SJCRH30 (cell line): ENCODE measurements around the gene MDP1. TPM values are rescaled to one million over a fixed set of nuclear protein-coding genes. Genes with fewer than 3 reads are reported as not detected.
"Not testable (repeated sequence)": the region's sequence is repeated elsewhere in the genome, so short reads cannot be mapped to it uniquely, and the experiment has no call there.

Experiments used
- DNase-seq, 2 experiments: peaks; one replicate each; pipeline ENCODE4 v3.0.0-alpha.2; 2015 to 2020
- H3K27ac ChIP-seq: fragments of 250-450 bp; sonication (Bioruptor Pico); 2 replicates; pipeline ENCODE4 v1.5.1; 2020; ENCODE audit warnings: mild to moderate bottlenecking, moderate library complexity
- H3K27me3 ChIP-seq: fragments of 250-450 bp; sonication (Bioruptor Pico); 2 replicates; pipeline ENCODE4 v1.5.1; 2020; ENCODE audit warnings: mild to moderate bottlenecking, moderate library complexity
- H3K36me3 ChIP-seq: fragments of 250-450 bp; sonication (Bioruptor Pico); 2 replicates; pipeline ENCODE4 v1.5.1; 2020; ENCODE audit warnings: mild to moderate bottlenecking, moderate library complexity
- H3K4me1 ChIP-seq: fragments of 250-450 bp; sonication (Bioruptor Pico); 2 replicates; pipeline ENCODE4 v1.5.1; 2020; ENCODE audit warnings: mild to moderate bottlenecking, moderate library complexity
- H3K4me3 ChIP-seq: fragments of 250-450 bp; sonication (Bioruptor Pico); 2 replicates; pipeline ENCODE4 v1.5.1; 2020; ENCODE audit warnings: mild to moderate bottlenecking, moderate library complexity
- H3K9me3 ChIP-seq: fragments of 250-450 bp; sonication (Bioruptor Pico); replicated peaks from 2 replicates; pipeline ENCODE4 v1.5.1; 2020; ENCODE audit warnings: mild to moderate bottlenecking, moderate library complexity
- total RNA-seq: library from RNA; depleted of rRNA; stranded (reverse); fragments of >200 nt; shearing (Covaris generic); gene quantifications from 2 replicates; pipeline ENCODE4 v1.2.3, GENCODE V29; 2014

The MDP1 gene
- total RNA-seq, 1 experiment from 2014 or later: 27.7 TPM

- Histone ChIP-seq H3K9me3 (no peaks in the 10 kb centered on the region; the same call in 1 of the 2 replicates), H3K27ac (no peak overlapping the region), H3K4me1 (no peaks in the 10 kb centered on the region), H3K4me3 (no peak overlapping the region), H3K36me3 (peaks cover 39% of the 10 kb centered on the region), H3K27me3 (no peaks in the 10 kb centered on the region)
- DNase-seq: no peak
These were observed 11.4 kb downstream of the MDP1 start for GRCh38 chr14:24204163-24205146.

DNA sequence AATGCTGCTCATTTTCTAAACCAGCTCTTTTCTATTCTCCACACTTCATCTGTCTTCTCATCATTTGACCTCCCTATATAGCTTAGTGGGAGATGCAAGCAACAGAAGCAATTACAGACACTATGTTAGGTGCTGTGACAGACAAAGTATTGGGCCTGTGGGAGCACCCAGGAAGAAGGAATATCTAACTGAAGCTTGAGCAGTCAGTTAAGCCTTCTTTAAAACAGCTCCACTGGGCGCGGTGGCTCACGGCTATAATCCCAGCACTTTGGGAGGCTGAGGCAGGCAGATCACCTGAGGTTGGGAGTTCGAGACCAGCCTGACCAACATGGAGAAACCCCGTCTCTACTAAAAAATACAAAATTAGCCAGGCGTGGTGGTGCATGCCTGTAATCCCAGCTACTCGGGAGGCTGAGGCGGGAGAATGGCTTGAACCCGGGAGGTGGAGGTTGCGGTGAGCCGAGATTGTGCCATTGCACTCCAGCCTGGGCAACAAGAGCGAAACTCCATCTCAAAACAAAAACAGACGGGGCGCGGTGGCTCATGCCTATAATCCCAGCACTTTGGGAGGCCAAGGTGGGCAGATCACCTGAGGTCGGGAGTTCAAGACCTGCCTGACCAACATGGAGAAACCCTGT is 12.5 kb downstream of the MDP1 start:
- DNase-seq, H3K27ac ChIP-seq, H3K4me3 ChIP-seq, H3K9me3 ChIP-seq, H3K4me1 ChIP-seq, H3K27me3 ChIP-seq: not testable (repeated sequence)
- peaks cover 37% of the 10 kb centered on the region for H3K36me3 ChIP-seq

DNA sequence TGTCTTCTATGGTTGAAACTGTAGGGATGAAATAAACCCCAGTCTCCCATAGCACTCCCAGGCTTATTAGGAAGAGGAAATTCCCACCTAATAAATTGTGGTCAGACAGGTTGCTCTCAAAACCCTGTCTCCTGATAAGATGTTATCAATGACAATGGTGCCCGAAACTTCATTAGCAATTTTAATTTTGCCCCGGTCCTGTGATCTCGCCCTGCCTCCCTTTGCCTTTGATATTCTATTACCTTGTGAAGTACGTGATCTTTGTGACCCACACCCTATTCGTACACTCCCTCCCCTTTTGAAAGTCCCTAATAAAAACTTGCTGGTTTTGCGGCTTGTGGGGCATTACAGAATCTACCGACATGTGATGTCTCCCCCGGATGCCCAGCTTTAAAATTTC is 13.3 kb downstream of the MDP1 start:
- not testable (repeated sequence) for H3K9me3 ChIP-seq, H3K4me1 ChIP-seq, H3K27me3 ChIP-seq, H3K4me3 ChIP-seq, DNase-seq, H3K27ac ChIP-seq
- peaks cover 30% of the 10 kb centered on the region for H3K36me3 ChIP-seq

- H3K27ac ChIP-seq: no peak overlapping the region
- H3K36me3 ChIP-seq: peaks cover 22% of the 10 kb centered on the region; the same call in 1 of the 2 replicates
- 0 out of 2 replicates have a peak, but pooled peaks cover 5% of the 10 kb centered on the region for H3K4me1 ChIP-seq
- no peak for DNase-seq
- H3K4me3 ChIP-seq: no peak overlapping the region
- H3K9me3 ChIP-seq: no peaks in the 10 kb centered on the region; the same call in 1 of the 2 replicates
- no peaks in the 10 kb centered on the region for H3K27me3 ChIP-seq
These were observed 16.9 kb downstream of the MDP1 start for GRCh38 chr14:24198814-24199524.

DNA sequence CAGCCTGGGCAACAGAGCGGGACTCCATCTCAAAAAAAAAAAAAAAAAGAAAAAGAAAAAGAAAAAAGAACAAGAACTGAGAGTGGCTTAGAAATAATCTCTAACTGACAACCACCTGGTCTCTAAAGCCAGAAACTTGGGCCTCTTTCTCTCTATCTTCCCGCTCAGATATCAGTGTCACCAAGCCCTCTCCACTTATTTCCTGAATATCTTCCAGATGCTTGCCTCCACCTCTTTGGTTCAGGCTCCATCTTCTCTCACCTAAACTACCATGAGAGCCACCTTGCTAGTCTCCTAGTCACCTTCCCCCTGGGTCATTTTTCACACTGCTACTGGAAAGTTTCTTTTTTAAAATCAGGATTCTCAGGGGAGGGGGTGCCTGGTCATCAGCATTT is 18.8 kb downstream of the MDP1 start:
- no peak overlapping the region for H3K27ac ChIP-seq
- no peaks in the 10 kb centered on the region; the same call in 1 of the 2 replicates for H3K9me3 ChIP-seq
- H3K36me3 ChIP-seq: peaks cover 25% of the 10 kb centered on the region
- no peak for DNase-seq
- H3K4me3 ChIP-seq: no peak overlapping the region
- H3K4me1 ChIP-seq: 0 out of 2 replicates have a peak, but pooled peaks cover 5% of the 10 kb centered on the region
- H3K27me3 ChIP-seq: no peaks in the 10 kb centered on the region

- Histone ChIP-seq H3K4me1 (0 out of 2 replicates have a peak, but pooled peaks cover 5% of the 10 kb centered on the region), H3K9me3 (no peaks in the 10 kb centered on the region), H3K36me3 (peaks cover 20% of the 10 kb centered on the region), H3K27me3 (no peaks in the 10 kb centered on the region), H3K27ac (peak overlapping the region; percentile 99), H3K4me3 (peak overlapping the region; percentile 89)
- no peak for DNase-seq
These were observed 19.5 kb downstream of the MDP1 start for GRCh38 chr14:24196071-24197055.

DNA sequence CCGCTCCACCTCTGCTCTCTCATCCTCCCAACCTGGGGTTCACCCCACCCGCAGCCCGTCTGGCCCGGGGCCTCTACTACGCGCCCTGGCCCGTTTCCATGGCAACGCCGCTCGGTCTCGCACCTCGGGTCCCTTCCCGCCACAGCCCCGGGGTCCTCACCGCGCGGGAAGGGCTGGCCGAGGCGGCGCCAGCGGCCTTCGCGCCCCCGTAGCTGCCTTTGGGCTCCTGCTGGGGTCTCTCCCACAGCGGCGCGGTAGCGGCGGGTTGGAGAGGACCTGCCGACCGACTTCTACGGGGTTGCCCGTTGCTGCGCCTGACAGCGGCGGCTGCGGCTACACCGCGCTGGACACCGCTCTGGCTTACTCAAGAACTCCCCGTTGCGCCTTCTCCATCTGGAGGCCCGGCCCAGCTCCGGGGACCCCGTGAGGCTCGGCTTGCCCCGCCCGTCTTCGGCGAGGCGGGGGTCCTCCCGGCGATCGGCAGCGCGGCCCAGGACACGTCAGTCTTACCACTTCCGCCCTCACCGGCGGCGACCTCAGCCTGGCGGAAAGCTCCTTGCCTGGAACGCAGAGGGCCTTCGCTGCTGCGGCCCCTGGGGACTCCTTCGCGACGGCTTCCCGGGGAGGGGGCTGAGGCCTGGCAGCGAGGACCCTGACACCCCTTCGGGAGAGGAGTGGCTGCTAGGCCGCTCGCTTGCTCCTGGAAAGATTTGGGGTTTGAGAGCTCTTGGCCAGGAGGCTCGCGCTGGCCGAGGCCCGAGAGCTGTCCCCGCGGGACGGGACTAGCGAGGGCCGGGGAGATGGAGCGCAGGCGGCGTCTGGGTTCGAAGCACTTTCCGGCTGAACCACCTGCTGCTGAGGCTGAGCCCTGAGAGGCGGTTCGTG is 20.4 kb downstream of the MDP1 start, which contains the start of gene TM9SF1:
Gene TM9SF1, minus strand, starts transcription at position 256 of the 885 bp plus-strand sequence. CDS start 422 bp downstream, outside the sequence.
- no peaks in the 10 kb centered on the region for H3K27me3 ChIP-seq
- H3K36me3 ChIP-seq: peaks cover 15% of the 10 kb centered on the region
- H3K9me3 ChIP-seq: no peaks in the 10 kb centered on the region
- H3K27ac ChIP-seq: peak within 1 kb of the TSS; percentile 99
- peak; percentile 89 to 90 for DNase-seq
- peak within 1 kb of the TSS; percentile 89 for H3K4me3 ChIP-seq
- H3K4me1 ChIP-seq: 0 out of 2 replicates have a peak, but pooled peaks cover 5% of the 10 kb centered on the region

GRCh38 chr14:24194873-24195185 is 21.0 kb downstream of the MDP1 start:
- DNase-seq: no peak
- Histone ChIP-seq H3K4me3 (peak overlapping the region; percentile 89), H3K27ac (peak overlapping the region; percentile 99), H3K27me3 (no peaks in the 10 kb centered on the region), H3K36me3 (peaks cover 11% of the 10 kb centered on the region), H3K4me1 (0 out of 2 replicates have a peak, but pooled peaks cover 5% of the 10 kb centered on the region), H3K9me3 (no peaks in the 10 kb centered on the region)

DNA sequence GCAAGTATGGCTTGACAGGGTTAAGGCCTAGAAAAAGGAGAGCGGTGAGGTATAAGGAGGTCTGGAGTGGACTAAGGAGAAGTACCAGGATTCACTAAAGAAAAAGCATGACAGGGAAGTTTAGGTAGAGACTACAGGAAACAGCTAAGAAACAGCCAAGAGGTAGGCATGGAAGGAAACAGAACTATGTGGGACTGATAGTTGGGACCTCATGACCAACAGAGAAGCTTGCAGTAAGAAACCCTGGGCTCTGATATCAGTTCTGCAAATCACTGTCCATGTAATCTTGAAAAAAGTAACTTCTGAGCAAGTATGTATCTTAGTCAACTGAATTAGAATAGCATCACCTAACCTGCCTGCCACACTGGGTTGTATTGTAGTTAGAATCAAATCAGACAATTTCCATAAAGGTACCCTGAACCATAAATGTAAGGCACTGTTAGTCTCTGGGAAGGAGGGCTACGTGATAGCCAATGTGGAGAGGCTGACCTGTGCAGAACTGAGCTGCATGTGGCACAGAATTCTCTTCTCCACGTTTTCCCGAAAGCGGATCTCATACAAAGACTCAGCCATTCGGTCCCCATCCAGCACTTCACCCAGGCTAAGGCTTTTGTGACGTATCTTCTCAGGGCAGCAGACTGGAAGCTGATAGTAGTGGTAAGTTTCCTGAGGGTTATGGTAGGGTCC is 21.5 kb downstream of the MDP1 start:
- no peak for DNase-seq
- Histone ChIP-seq H3K27me3 (no peaks in the 10 kb centered on the region), H3K9me3 (no peaks in the 10 kb centered on the region), H3K36me3 (peaks cover 8% of the 10 kb centered on the region), H3K4me1 (0 out of 2 replicates have a peak, but pooled peaks cover 5% of the 10 kb centered on the region), H3K27ac (no peak overlapping the region; the same call in 1 of the 2 replicates), H3K4me3 (peak overlapping the region; percentile 89; the same call in 1 of the 2 replicates)

GRCh38 chr14:24192933-24193332 is 22.9 kb downstream of the MDP1 start:
- no peak for DNase-seq
- peaks cover 8% of the 10 kb centered on the region; the same call in 1 of the 2 replicates for H3K4me1 ChIP-seq
- no peaks in the 10 kb centered on the region for H3K9me3 ChIP-seq
- H3K4me3 ChIP-seq: no peak overlapping the region
- H3K36me3 ChIP-seq: peaks cover 8% of the 10 kb centered on the region
- H3K27ac ChIP-seq: no peak overlapping the region
- no peaks in the 10 kb centered on the region for H3K27me3 ChIP-seq

DNA sequence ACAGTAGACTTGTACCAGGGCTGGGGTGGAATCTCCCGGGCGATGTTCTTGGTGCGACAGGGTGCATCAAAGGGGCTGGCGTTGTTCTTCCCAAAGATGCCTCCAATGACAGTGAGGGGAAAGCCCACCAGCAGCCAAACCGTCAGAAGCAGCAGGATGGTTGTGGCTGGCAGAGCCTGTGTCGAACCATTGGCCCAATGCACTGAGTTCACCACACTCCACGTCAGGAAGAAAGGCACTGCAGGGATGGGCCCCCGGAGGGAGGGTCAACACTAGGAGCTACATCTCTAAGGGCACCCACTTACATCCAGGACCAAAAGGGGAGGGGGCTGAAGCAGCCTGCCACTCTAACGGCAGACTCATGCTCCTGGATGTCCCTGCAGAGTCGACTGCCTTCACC is 25.4 kb downstream of the MDP1 start:
- Histone ChIP-seq H3K9me3 (no peaks in the 10 kb centered on the region), H3K4me3 (no peak overlapping the region), H3K27ac (no peak overlapping the region), H3K4me1 (peaks cover 12% of the 10 kb centered on the region; the same call in 1 of the 2 replicates), H3K27me3 (no peaks in the 10 kb centered on the region), H3K36me3 (peaks cover 19% of the 10 kb centered on the region)
- no peak for DNase-seq

- peaks cover 26% of the 10 kb centered on the region for H3K36me3 ChIP-seq
- peaks cover 9% of the 10 kb centered on the region; the same call in 1 of the 2 replicates for H3K4me1 ChIP-seq
- no peaks in the 10 kb centered on the region for H3K9me3 ChIP-seq
- H3K27me3 ChIP-seq: no peaks in the 10 kb centered on the region
- H3K27ac ChIP-seq: no peak overlapping the region; the same call in 1 of the 2 replicates
- DNase-seq: no peak
- H3K4me3 ChIP-seq: no peak overlapping the region
These were observed 26.4 kb downstream of the MDP1 start for GRCh38 chr14:24189460-24189859.
